ENCODE results near the gene MASP1.

Gene MASP1

GRCh38 chr3:187188931-187189330, 102.6 kb downstream of the MASP1 start:
- no peak for DNase-seq (ENCODE audit: low read depth in 2 of 3, low spot score in 1 of 3)

GRCh38 chr3:187186801-187187421, 104.6 kb downstream of the MASP1 start:
- no peak for DNase-seq (ENCODE audit: low read depth in 2 of 3, low spot score in 1 of 3)

DNA sequence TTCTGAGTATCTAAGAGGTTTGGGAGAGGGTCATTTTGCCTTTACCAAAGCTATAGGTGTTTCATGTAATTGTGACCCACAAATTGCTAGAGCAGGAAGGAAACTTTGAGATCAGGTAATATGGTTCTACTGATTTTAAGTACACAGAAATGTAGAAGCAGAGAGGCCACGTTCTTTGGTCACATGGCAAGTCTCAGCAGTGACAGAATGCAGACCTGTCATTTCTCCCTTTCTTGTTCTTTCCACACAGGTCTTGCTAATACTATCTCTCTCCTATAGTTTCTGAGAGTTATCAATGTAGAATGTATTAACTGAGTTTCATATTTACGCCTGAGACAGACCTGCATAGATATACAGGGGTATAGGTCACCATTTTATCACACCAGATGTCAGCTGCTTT, 105.2 kb downstream of the MASP1 start:
- no peak for DNase-seq (ENCODE audit: low read depth in 2 of 3, low spot score in 1 of 3)

GRCh38 chr3:187185759-187186158, 105.8 kb downstream of the MASP1 start:
- DNase-seq (ENCODE audit: low read depth in 2 of 3, low spot score in 1 of 3), result no peak

Measured in stimulated activated CD4-positive, alpha-beta T cell treated with anti-CD3 and anti-CD28 coated beads, Interleukin-12 subunit alpha, Interleukin-12 subunit beta, amount 100 ng/mL, for 48 hours (primary cell).